Loucy (cell line): ENCODE results near the gene PAPPA2.

Experiments
- H2AFZ ChIP-seq: fragments of 200-600 bp; sonication (generic); 2 replicates; pipeline ENCODE4 v1.6.0; 2016; ENCODE audit warnings: antibody characterized with exemption, mild to moderate bottlenecking, low read length, moderate library complexity
- H3F3A ChIP-seq: fragments of 200-600 bp; 2 replicates; pipeline ENCODE4 v1.6.0; 2016; ENCODE audit warnings: antibody characterized with exemption, low read depth, mild to moderate bottlenecking
- H3K27me3 ChIP-seq: fragments of 200-600 bp; sonication (generic); 2 replicates; pipeline ENCODE4 v1.6.1; 2014; ENCODE audit warnings: low read length, mild to moderate bottlenecking; ENCODE audit not compliant: insufficient read depth, poor library complexity, severe bottlenecking
- H3K36me3 ChIP-seq: fragments of 200-600 bp; sonication (generic); 2 replicates; pipeline ENCODE4 v1.6.1; 2016; ENCODE audit warnings: low read length; ENCODE audit not compliant: insufficient read depth
- H3K4me1 ChIP-seq: fragments of 200-600 bp; sonication (generic); 2 replicates; pipeline ENCODE4 v1.5.1; 2014; ENCODE audit warnings: low read length, mild to moderate bottlenecking; ENCODE audit not compliant: insufficient read depth, poor library complexity, severe bottlenecking
- H3K4me2 ChIP-seq: fragments of 200-600 bp; sonication (generic); 2 replicates; pipeline ENCODE4 v1.6.0; 2014; ENCODE audit warnings: antibody characterized with exemption, low read length, low read depth, mild to moderate bottlenecking; ENCODE audit not compliant: poor library complexity, severe bottlenecking
- H3K4me3 ChIP-seq: fragments of 200-600 bp; sonication (generic); 2 replicates; pipeline ENCODE4 v1.5.1; 2014; ENCODE audit warnings: low read length, mild to moderate bottlenecking, mixed read lengths; ENCODE audit not compliant: poor library complexity, severe bottlenecking
- H3K79me2 ChIP-seq: fragments of 200-600 bp; sonication (generic); 2 replicates; pipeline ENCODE4 v1.6.1; 2014; ENCODE audit warnings: low read length; ENCODE audit not compliant: insufficient read depth
- H3K9ac ChIP-seq: fragments of 200-600 bp; sonication (generic); 2 replicates; pipeline ENCODE4 v1.6.0; 2014; ENCODE audit warnings: mild to moderate bottlenecking, low read depth, low read length, moderate library complexity; ENCODE audit not compliant: poor library complexity, severe bottlenecking
- H3K9me2 ChIP-seq: fragments of 200-600 bp; sonication (generic); replicated peaks from 2 replicates; pipeline ENCODE4 v1.6.1; 2016; ENCODE audit warnings: low read depth, low read length, mixed read lengths
- H3K9me3 ChIP-seq: fragments of 200-600 bp; sonication (generic); 2 replicates; pipeline ENCODE4 v1.6.1; 2014; ENCODE audit warnings: mild to moderate bottlenecking, antibody characterized with exemption, low read length, low read depth; ENCODE audit not compliant: insufficient read depth
- H4K20me1 ChIP-seq: fragments of 200-600 bp; sonication (generic); 2 replicates; pipeline ENCODE4 v1.6.0; 2014; ENCODE audit warnings: antibody characterized with exemption, low read length, mild to moderate bottlenecking; ENCODE audit not compliant: insufficient read depth, poor library complexity, severe bottlenecking
- EZH2phosphoT487 ChIP-seq: fragments of 200-600 bp; IDR thresholded peaks from 2 replicates; pipeline ENCODE4 v1.6.1; 2018; ENCODE audit warnings: antibody characterized with exemption, mild to moderate bottlenecking, moderate library complexity, borderline replicate concordance
- TF ChIP-seq, protein P1 (sequence below): fragments of 200-600 bp; sonication (generic); conservative IDR thresholded peaks from 2 replicates; pipeline ENCODE4 v1.5.1; 2014; ENCODE audit warnings: mild to moderate bottlenecking, antibody characterized with exemption, low read length

PAPPA2 gene

DNA sequence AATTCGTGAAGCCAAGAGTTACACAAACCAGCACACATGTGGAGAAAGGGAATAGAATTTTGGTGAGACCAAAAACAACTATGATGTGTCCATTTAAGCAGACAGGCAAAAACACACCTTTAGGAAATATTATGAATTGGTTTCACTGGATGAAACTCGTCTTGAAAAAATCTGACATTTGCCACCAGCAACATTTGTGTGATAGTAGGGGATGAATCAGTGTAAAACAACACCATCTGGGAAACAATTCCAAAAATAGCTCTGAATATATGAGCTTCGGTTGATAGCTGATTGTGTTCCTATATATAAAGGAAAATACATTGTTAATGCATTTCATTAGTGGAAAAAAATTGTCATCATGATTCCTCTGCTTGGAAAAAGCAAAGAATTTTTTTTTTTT, 327.8 kb downstream of the PAPPA2 start:
- Histone ChIP-seq H2AFZ (no peak overlapping the region), H3F3A (no peaks in the 10 kb centered on the region), H3K9me3 (no peaks in the 10 kb centered on the region), H3K9ac (no peak overlapping the region), H3K4me2 (no peak overlapping the region), H3K36me3 (no peaks in the 10 kb centered on the region), H4K20me1 (no peaks in the 10 kb centered on the region), H3K9me2 (no peaks in the 10 kb centered on the region; the same call in 1 of the 2 replicates), H3K4me1 (no peaks in the 10 kb centered on the region), H3K27me3 (no peaks in the 10 kb centered on the region), H3K4me3 (no peak overlapping the region), H3K79me2 (no peaks in the 10 kb centered on the region)
- TF ChIP-seq, protein P1, sequence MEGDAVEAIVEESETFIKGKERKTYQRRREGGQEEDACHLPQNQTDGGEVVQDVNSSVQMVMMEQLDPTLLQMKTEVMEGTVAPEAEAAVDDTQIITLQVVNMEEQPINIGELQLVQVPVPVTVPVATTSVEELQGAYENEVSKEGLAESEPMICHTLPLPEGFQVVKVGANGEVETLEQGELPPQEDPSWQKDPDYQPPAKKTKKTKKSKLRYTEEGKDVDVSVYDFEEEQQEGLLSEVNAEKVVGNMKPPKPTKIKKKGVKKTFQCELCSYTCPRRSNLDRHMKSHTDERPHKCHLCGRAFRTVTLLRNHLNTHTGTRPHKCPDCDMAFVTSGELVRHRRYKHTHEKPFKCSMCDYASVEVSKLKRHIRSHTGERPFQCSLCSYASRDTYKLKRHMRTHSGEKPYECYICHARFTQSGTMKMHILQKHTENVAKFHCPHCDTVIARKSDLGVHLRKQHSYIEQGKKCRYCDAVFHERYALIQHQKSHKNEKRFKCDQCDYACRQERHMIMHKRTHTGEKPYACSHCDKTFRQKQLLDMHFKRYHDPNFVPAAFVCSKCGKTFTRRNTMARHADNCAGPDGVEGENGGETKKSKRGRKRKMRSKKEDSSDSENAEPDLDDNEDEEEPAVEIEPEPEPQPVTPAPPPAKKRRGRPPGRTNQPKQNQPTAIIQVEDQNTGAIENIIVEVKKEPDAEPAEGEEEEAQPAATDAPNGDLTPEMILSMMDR: no peak
- no peak for TF ChIP-seq EZH2phosphoT487

DNA sequence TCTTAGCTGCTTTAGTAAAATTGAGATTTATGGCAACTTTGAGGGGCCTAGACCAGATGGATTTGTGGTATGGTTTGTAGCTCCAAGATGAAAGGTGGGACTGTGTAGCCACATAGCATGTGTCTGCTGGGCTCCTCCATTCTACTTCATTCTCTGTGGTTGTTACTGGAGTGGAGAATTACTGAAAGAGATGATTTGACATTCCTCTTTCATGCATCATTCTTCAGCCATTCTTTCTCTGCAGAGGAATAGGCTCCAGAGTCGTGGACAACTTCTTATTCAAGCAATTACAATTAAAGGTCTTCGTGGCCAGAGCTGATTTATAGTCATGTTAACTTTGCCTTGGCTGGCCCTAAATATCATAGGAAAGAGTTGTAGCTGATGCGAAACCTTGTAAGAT, 328.9 kb downstream of the PAPPA2 start:
- no peak overlapping the region for H3K4me2 ChIP-seq
- H3F3A ChIP-seq: no peaks in the 10 kb centered on the region
- H3K9me3 ChIP-seq: no peaks in the 10 kb centered on the region
- no peaks in the 10 kb centered on the region for H3K4me1 ChIP-seq
- H3K9me2 ChIP-seq: no peaks in the 10 kb centered on the region; the same call in 1 of the 2 replicates
- H3K27me3 ChIP-seq: no peaks in the 10 kb centered on the region
- TF ChIP-seq, protein P1: no peak
- TF ChIP-seq EZH2phosphoT487: no peak
- H3K4me3 ChIP-seq: no peak overlapping the region
- H3K9ac ChIP-seq: no peak overlapping the region
- H2AFZ ChIP-seq: no peak overlapping the region
- no peaks in the 10 kb centered on the region for H4K20me1 ChIP-seq
- no peaks in the 10 kb centered on the region for H3K36me3 ChIP-seq
- no peaks in the 10 kb centered on the region for H3K79me2 ChIP-seq

DNA sequence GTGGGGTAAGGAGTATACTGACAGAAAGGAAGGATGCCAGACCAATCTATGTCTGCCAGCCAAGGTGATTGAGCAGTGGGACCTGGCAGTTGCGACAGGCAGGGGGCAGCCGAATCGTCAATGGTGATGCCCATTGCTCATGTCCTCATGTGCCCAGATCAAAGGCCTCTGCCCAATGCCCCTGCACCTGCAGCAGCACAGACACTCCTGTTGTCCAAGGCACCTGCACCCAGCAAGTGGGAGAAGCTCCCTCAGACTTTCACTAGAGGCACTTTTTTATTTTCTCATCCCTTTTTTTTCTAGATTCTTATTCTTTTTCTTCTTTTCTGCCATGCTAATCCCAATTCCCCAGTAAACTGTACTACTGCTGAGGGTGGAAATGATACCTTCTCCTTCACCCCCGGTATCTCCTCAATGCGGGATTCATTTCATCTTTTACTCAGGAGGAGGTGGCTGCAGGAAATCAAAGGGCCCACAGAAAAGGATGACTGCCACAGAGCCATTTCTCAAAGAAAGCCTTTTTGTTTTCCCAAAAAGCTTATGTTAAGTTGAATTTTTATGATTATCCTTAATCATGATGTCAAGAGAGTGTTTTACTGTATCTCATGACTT, 332.0 kb downstream of the PAPPA2 start:
- TF ChIP-seq, protein P1: no peak
- TF ChIP-seq EZH2phosphoT487: no peak
- H3K4me1 ChIP-seq: no peaks in the 10 kb centered on the region
- H3K36me3 ChIP-seq: no peaks in the 10 kb centered on the region

More for the DNA sequence above, 332.0 kb downstream of the PAPPA2 start:
- no peak overlapping the region for H3K9ac ChIP-seq
- H3K9me3 ChIP-seq: no peaks in the 10 kb centered on the region
- no peak overlapping the region for H2AFZ ChIP-seq
- no peak overlapping the region for H3K4me3 ChIP-seq
- no peaks in the 10 kb centered on the region for H3K79me2 ChIP-seq
- no peaks in the 10 kb centered on the region for H4K20me1 ChIP-seq
- H3K4me2 ChIP-seq: no peak overlapping the region
- no peaks in the 10 kb centered on the region for H3F3A ChIP-seq
- no peaks in the 10 kb centered on the region for H3K27me3 ChIP-seq
- H3K9me2 ChIP-seq: no peaks in the 10 kb centered on the region; the same call in 1 of the 2 replicates
